SJSA1 (cell line): ENCODE measurements around the gene ST7L. TPM values are rescaled to one million over a fixed set of nuclear protein-coding genes. Genes with fewer than 3 reads are reported as not detected.

Experiments
- DNase-seq, 2 experiments: peaks; one replicate each; pipeline ENCODE4 v3.0.0-alpha.2; 2015 to 2020; ENCODE audit warnings: low spot score in 2 of 2, low read depth in 1 of 2
- H3K27ac ChIP-seq: fragments of 250-450 bp; sonication (Bioruptor Pico); 2 replicates; pipeline ENCODE4 v1.5.1; 2020; ENCODE audit warnings: mild to moderate bottlenecking, moderate library complexity
- H3K27me3 ChIP-seq: fragments of 250-450 bp; sonication (Bioruptor Pico); replicated peaks from 2 replicates; pipeline ENCODE4 v1.5.1; 2020; ENCODE audit warnings: mild to moderate bottlenecking, moderate library complexity
- H3K36me3 ChIP-seq: fragments of 250-450 bp; sonication (Bioruptor Pico); 2 replicates; pipeline ENCODE4 v1.5.1; 2020; ENCODE audit warnings: mild to moderate bottlenecking
- H3K4me1 ChIP-seq: fragments of 250-450 bp; sonication (Bioruptor Pico); replicated peaks from 2 replicates; pipeline ENCODE4 v1.6.1; 2021; ENCODE audit warnings: mild to moderate bottlenecking
- H3K4me3 ChIP-seq: fragments of 250-450 bp; sonication (Bioruptor Pico); 2 replicates; pipeline ENCODE4 v1.5.1; 2020; ENCODE audit warnings: mild to moderate bottlenecking
- H3K9me3 ChIP-seq: fragments of 250-450 bp; sonication (Bioruptor Pico); replicated peaks from 2 replicates; pipeline ENCODE4 v1.5.1; 2020; ENCODE audit warnings: mild to moderate bottlenecking
- total RNA-seq: library from RNA; depleted of rRNA; stranded (reverse); fragments of >200 nt; shearing (Covaris generic); gene quantifications from 2 replicates; pipeline ENCODE4 v1.2.3, GENCODE V29; 2014

Gene ST7L
- total RNA-seq, 1 experiment from 2014 or later: 28.4 TPM

DNA sequence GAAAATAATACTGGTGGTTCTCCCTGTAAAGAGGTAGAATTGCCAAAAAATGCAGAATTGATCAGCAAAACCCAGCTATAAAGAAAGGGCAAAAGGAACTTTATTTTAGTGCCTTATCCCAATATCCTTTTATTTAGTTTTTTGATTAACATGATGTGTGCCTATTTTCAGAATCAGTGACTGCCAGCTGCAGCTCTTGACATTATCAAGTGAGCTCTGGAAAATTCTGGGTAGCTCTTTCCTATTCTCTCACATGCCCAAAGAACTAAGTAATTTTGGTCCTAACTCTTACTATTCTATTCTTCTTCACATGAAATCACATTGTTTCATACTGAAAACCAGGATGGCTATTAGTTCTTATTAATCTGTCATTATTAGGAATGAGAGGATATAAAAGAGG, 88.1 kb downstream of the ST7L start:
- Histone ChIP-seq H3K4me3 (no peak overlapping the region), H3K9me3 (no peaks in the 10 kb centered on the region), H3K27ac (no peak overlapping the region), H3K27me3 (no peaks in the 10 kb centered on the region), H3K4me1 (peaks cover 60% of the 10 kb centered on the region), H3K36me3 (peaks cover 10% of the 10 kb centered on the region; the same call in 1 of the 2 replicates)
- no peak for DNase-seq

GRCh38 chr1:112529301-112529700, 89.6 kb downstream of the ST7L start:
- Histone ChIP-seq H3K4me3 (no peak overlapping the region), H3K27ac (peak overlapping the region; percentile 82), H3K4me1 (peaks cover 75% of the 10 kb centered on the region), H3K27me3 (no peaks in the 10 kb centered on the region), H3K9me3 (no peaks in the 10 kb centered on the region), H3K36me3 (peaks cover 18% of the 10 kb centered on the region)
- peak in 1 of 2 experiments; percentile 38 for DNase-seq

- Histone ChIP-seq H3K27me3 (no peaks in the 10 kb centered on the region), H3K9me3 (no peaks in the 10 kb centered on the region), H3K36me3 (peaks cover 18% of the 10 kb centered on the region), H3K4me3 (no peak overlapping the region), H3K4me1 (peaks cover 81% of the 10 kb centered on the region), H3K27ac (peak overlapping the region; percentile 82)
- no peak for DNase-seq
These were observed 90.9 kb downstream of the ST7L start for GRCh38 chr1:112528076-112528475.

GRCh38 chr1:112527266-112528010, 91.5 kb downstream of the ST7L start:
- DNase-seq: peak in 1 of 2 experiments; percentile 72
- H3K4me3 ChIP-seq: no peak overlapping the region
- H3K27ac ChIP-seq: peak overlapping the region; percentile 82
- no peaks in the 10 kb centered on the region for H3K27me3 ChIP-seq
- H3K4me1 ChIP-seq: peaks cover 81% of the 10 kb centered on the region
- H3K36me3 ChIP-seq: peaks cover 21% of the 10 kb centered on the region
- H3K9me3 ChIP-seq: no peaks in the 10 kb centered on the region

DNA sequence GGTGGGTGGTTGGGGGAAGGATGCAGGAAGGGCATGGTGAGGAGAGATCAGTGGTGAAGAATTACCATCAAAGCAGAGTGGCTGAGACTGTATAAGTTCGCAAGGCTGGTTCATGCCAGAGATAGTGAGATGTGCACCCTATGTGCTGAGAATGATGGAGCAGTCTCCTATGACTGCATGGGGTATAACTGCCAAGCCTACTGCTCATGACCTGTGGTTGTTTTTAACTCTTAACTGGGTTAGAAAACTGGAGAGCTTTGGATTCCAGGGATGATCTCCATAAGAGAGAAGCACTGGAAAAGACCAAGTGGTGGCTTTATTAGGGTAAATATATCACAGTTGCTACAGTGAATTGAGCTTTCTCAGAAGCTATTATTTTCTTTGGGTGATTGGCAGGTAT, 94.0 kb downstream of the ST7L start:
- H3K27me3 ChIP-seq: no peaks in the 10 kb centered on the region
- peaks cover 39% of the 10 kb centered on the region for H3K36me3 ChIP-seq
- H3K4me1 ChIP-seq: peaks cover 84% of the 10 kb centered on the region
- peak overlapping the region; percentile 81 for H3K27ac ChIP-seq
- DNase-seq: no peak
- no peak overlapping the region for H3K4me3 ChIP-seq
- no peaks in the 10 kb centered on the region for H3K9me3 ChIP-seq

GRCh38 chr1:112524251-112524650, 94.7 kb downstream of the ST7L start:
- peak overlapping the region; percentile 81 for H3K27ac ChIP-seq

DNA sequence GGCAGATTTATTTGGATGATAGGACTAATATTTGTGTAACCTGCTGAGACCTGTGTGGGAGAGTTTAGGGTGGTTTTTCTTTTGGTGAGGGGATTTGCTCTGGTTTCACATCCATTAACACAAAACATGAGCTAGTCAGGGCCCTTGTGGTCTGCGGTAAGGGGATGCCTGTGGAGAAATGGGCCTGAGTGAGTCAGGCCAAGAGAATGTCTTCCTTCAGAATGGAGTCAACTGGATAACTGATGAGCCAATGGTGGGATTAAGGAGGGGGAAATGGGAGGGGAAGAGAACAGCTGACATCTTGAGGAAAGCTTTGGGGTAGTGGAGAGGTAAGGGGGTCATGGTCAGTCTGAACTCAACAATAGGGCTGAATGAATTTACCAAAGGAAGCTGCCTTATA, 96.3 kb downstream of the ST7L start:
- Histone ChIP-seq H3K36me3 (peaks cover 44% of the 10 kb centered on the region), H3K27ac (peak overlapping the region; percentile 81), H3K4me1 (peaks cover 60% of the 10 kb centered on the region), H3K9me3 (no peaks in the 10 kb centered on the region), H3K4me3 (no peak overlapping the region), H3K27me3 (no peaks in the 10 kb centered on the region)
- DNase-seq: peak; percentile 91 to 95

More at GRCh38 chr1:112524251-112524650, 94.7 kb downstream of the ST7L start:
- Histone ChIP-seq H3K4me1 (peaks cover 76% of the 10 kb centered on the region), H3K27me3 (no peaks in the 10 kb centered on the region), H3K36me3 (peaks cover 39% of the 10 kb centered on the region), H3K4me3 (no peak overlapping the region), H3K9me3 (no peaks in the 10 kb centered on the region)
- DNase-seq: peak; percentile 88

GRCh38 chr1:112520166-112520565, 98.8 kb downstream of the ST7L start:
- no peak for DNase-seq
- Histone ChIP-seq H3K9me3 (no peaks in the 10 kb centered on the region), H3K4me3 (no peak overlapping the region), H3K4me1 (peaks cover 51% of the 10 kb centered on the region), H3K27me3 (no peaks in the 10 kb centered on the region), H3K36me3 (peaks cover 46% of the 10 kb centered on the region), H3K27ac (no peak overlapping the region)

GRCh38 chr1:112518186-112518585, 100.8 kb downstream of the ST7L start:
- Histone ChIP-seq H3K27me3 (no peaks in the 10 kb centered on the region), H3K9me3 (no peaks in the 10 kb centered on the region), H3K36me3 (peaks cover 41% of the 10 kb centered on the region), H3K4me3 (no peak overlapping the region), H3K27ac (no peak overlapping the region), H3K4me1 (peaks cover 51% of the 10 kb centered on the region)
- DNase-seq: no peak

GRCh38 chr1:112517646-112518045, 101.3 kb downstream of the ST7L start:
- no peak overlapping the region for H3K27ac ChIP-seq
- no peaks in the 10 kb centered on the region for H3K9me3 ChIP-seq
- peaks cover 38% of the 10 kb centered on the region for H3K36me3 ChIP-seq
- no peak for DNase-seq
- H3K27me3 ChIP-seq: no peaks in the 10 kb centered on the region
- peaks cover 51% of the 10 kb centered on the region for H3K4me1 ChIP-seq
- H3K4me3 ChIP-seq: no peak overlapping the region

- Histone ChIP-seq H3K9me3 (no peaks in the 10 kb centered on the region), H3K27me3 (no peaks in the 10 kb centered on the region), H3K4me1 (peaks cover 51% of the 10 kb centered on the region), H3K4me3 (no peak overlapping the region), H3K36me3 (peaks cover 38% of the 10 kb centered on the region), H3K27ac (no peak overlapping the region)
- no peak for DNase-seq
These were observed 101.7 kb downstream of the ST7L start for GRCh38 chr1:112517231-112517630.

- H3K27me3 ChIP-seq: no peaks in the 10 kb centered on the region
- peaks cover 51% of the 10 kb centered on the region for H3K4me1 ChIP-seq
- no peak overlapping the region for H3K27ac ChIP-seq
- H3K36me3 ChIP-seq: peaks cover 29% of the 10 kb centered on the region
- no peaks in the 10 kb centered on the region for H3K9me3 ChIP-seq
- H3K4me3 ChIP-seq: no peak overlapping the region
- DNase-seq: no peak
These were observed 102.8 kb downstream of the ST7L start for GRCh38 chr1:112516141-112516540.

- Histone ChIP-seq H3K36me3 (peaks cover 24% of the 10 kb centered on the region), H3K4me3 (no peak overlapping the region), H3K27me3 (no peaks in the 10 kb centered on the region), H3K9me3 (no peaks in the 10 kb centered on the region), H3K27ac (0 out of 2 replicates have a peak overlapping the region, but pooled peaks have one; percentile 6), H3K4me1 (peaks cover 52% of the 10 kb centered on the region)
- DNase-seq: peak in 1 of 2 experiments; percentile 58
These were observed 103.5 kb downstream of the ST7L start for GRCh38 chr1:112515311-112516009.

DNA sequence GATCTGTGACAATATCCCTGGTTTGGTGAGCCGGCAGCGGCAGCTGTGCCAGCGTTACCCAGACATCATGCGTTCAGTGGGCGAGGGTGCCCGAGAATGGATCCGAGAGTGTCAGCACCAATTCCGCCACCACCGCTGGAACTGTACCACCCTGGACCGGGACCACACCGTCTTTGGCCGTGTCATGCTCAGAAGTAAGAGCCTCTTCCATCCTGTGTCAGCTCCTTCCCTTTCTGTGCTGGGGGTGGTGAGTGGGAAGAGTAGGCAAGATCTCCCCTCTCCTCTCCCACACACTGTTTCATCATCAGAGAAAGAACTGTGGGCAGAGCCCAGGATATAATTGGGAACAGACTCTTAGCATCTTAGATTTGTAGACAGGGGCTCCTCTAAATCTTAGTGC, 104.0 kb downstream of the ST7L start:
- Histone ChIP-seq H3K27me3 (no peaks in the 10 kb centered on the region), H3K4me1 (peaks cover 57% of the 10 kb centered on the region), H3K27ac (0 out of 2 replicates have a peak overlapping the region, but pooled peaks have one; percentile 6), H3K9me3 (no peaks in the 10 kb centered on the region), H3K4me3 (no peak overlapping the region), H3K36me3 (peaks cover 19% of the 10 kb centered on the region)
- no peak for DNase-seq
